Measurements from ENCODE around the gene PAM16.

DNA sequence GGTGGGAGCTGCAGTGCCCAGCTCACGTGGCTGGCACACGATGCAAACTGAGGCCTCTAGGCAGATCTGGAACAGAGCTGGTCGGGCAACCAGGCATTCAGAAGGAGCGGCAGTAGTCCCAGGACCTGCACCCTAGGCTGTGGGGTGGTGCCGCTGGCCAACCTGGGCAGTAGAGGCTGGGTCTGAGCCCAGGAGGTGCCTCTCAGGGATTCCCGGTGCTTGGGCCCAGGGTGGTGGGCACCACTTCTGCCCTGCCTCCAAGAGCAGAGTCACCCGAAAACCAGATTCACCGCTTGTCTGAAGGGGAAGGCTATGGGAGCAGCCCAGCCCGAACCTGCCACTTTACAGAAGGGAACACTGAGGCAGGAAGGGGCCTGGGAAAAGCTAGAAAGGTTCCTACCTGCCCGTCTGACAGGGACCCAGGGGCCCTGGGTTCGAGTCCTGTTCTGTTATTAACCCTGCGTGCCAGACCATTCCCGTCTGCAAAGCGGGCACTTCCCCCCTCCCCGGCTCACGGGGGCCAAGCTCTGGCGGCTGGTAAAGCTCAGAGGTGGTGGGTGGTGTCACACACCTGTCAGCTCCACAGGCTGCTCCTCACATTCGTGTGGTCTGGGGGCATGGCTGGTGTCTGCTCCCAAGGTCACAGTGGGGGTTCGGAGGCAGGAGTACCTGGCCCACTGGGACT lies 18.4 kb downstream of the PAM16 start:
- TF ChIP-seq, protein P1, sequence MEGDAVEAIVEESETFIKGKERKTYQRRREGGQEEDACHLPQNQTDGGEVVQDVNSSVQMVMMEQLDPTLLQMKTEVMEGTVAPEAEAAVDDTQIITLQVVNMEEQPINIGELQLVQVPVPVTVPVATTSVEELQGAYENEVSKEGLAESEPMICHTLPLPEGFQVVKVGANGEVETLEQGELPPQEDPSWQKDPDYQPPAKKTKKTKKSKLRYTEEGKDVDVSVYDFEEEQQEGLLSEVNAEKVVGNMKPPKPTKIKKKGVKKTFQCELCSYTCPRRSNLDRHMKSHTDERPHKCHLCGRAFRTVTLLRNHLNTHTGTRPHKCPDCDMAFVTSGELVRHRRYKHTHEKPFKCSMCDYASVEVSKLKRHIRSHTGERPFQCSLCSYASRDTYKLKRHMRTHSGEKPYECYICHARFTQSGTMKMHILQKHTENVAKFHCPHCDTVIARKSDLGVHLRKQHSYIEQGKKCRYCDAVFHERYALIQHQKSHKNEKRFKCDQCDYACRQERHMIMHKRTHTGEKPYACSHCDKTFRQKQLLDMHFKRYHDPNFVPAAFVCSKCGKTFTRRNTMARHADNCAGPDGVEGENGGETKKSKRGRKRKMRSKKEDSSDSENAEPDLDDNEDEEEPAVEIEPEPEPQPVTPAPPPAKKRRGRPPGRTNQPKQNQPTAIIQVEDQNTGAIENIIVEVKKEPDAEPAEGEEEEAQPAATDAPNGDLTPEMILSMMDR (IDR thresholded peaks at IDR 0.05) = no peak
- TF ChIP-seq TCF7L2 (IDR thresholded peaks at IDR 0.05; ENCODE audit: low read depth, low read length) = no peak

Measured in Panc1 (cell line).